GM19468 (cell line): ENCODE measurements around the gene CD244.

Experiments
- ATAC-seq: cut with Tn5 transposase; IDR thresholded peaks from one replicate; pipeline ENCODE4 v1.9.1; 2021; ENCODE audit warnings: mild to moderate bottlenecking, moderate library complexity, moderate number of reproducible peaks; ENCODE audit not compliant: unreplicated experiment; ENCODE audit errors: extremely low read depth

CD244 gene

GRCh38 chr1:160853014-160853413, 9.7 kb downstream of the CD244 start:
- no peak for ATAC-seq

GRCh38 chr1:160850993-160851392, 11.7 kb downstream of the CD244 start:
- no peak for ATAC-seq

DNA sequence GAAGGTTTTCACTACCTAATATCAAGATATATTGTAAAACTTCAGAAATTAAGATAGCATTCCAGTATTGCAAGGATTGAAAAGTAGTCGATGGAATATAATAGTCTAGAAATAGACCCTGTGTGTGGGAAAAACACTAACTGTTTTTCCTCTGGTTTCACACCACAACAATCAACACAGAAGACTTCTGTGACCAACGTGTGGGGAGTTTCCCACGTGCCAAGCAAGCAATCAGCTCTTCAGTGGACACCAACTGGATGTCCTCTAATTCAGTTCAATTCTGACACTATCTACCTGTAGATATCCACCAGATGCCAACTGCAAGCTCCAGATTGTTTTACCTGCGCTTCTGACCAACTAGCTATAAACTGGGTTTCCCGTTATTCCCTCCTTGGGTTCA, 12.1 kb downstream of the CD244 start:
- no peak for ATAC-seq

DNA sequence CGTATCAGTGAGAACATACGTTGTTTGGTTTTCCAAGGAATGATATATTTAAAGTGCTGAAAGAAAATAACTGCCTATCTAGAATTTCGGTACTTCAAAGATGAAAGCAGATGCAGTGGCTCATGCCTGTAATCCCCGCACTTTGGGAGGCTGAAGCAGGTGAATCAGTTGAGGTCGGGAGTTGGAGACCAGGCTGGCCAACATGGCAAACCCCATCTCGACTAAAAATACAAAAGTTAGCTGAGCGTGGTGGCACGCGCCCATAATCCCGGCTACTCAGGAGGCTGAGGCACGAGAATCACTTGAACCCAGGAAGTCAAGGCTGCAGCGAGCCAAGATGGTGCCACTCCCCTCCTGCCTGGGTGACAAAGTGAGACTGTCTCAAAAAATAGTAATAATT, 16.4 kb downstream of the CD244 start:
- no peak for ATAC-seq

DNA sequence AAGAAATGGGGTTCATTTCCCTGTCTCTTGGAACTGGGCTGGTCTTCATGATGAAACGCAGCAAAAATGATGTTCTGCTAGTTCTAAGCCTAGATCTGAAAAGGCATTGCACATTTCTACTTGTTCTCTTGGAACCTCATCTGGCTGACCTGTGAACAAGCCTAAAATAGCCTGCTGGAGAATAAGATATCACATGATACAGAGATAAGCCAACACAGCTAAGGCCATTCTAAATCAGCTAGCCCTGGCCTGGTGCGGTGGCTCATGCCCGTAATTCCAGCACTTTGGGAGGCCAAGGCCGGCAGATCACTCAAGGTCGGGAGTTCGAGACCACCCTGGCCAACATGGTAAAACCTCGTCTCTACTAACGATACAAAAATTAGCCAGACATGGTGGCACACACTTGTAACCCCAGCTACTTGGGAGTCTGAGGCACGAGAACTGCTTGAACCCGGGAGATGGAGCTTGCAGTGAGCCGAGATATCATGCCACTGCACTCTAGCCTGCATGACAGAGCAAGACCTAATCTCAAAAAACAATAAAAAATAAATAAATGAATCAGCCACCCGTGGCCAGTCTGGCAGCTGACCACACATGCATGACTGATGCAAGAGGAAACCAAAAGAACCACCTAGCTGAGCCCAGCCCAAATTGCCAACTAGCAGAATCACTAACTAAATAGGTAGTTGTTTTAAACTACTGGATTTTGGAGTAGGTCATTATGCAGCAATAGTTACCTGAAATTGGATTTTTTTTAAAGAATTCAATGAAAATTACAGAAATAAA, 18.0 kb downstream of the CD244 start:
- no peak for ATAC-seq

GRCh38 chr1:160841079-160841478, 21.6 kb downstream of the CD244 start:
- ATAC-seq, result no peak

DNA sequence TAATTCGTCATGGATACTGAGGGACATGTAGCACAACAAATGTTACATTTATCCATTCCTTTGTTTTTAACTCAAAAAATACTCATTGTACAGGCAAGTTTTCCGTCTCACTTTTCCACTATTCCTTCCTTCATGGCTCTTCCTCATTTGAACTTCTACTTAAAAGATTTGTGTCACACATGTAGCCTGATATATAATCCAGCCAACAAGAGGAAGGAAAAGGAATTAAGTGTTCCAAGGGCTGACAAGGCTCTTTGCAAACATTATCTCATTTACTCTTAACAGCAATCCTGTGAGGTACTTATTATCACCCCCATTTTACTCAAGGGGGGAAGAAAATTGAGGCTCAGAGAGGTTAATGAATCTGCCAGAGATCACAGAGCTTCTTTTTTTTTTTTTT, 22.9 kb downstream of the CD244 start:
- no peak for ATAC-seq

GRCh38 chr1:160838888-160839287, 23.8 kb downstream of the CD244 start:
- no peak for ATAC-seq

- ATAC-seq, result peak; percentile 50
Observed at GRCh38 chr1:160837558-160838205, 25.0 kb downstream of the CD244 start.

DNA sequence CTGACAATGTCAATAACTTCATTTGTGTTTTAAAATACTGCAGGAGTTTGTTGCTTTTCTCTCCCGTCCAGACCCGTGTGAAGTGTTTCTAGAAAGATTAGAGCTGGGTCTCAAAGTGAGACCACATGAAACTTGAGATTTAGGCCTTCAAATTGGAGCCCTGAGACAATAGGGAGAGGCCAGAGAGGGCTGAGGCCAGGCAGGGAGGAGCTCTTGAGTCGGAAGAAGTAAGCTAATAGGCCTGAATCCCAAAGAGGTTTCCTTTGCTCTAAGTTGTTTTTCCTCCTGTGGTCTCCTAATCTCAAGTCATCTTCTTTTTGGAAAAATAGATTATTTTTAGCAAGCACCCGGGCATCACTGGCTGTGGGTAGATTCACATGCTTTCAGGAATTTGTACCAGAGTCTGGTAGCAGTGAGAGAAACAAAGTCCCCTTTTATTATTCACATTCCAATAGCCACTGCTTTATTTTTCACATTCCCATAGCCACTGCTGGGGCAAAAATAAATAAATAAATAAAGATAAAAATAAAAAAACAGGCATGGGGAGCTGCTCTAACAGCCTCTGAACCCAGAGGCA, 25.6 kb downstream of the CD244 start:
- ATAC-seq, result no peak

DNA sequence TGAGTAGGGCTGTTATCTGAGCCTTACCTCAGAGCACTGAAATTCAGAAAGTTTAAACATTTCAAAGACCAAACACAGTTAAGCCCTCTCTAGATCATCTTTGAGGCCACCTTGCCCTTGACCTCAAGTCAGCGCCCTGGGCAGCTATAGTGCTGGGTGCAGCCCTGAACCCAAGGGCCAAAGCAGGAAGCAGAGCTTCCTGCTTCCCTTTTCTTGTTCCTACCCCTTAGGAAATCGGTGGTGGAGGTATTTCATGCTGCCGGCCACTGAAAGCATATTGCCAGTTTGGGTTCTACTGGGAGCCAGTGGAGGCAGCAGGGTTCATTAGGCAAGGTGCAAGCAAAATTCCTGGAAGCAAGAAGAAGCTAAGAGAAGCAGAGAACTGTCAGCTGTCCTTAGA, 26.1 kb downstream of the CD244 start:
- no peak for ATAC-seq

DNA sequence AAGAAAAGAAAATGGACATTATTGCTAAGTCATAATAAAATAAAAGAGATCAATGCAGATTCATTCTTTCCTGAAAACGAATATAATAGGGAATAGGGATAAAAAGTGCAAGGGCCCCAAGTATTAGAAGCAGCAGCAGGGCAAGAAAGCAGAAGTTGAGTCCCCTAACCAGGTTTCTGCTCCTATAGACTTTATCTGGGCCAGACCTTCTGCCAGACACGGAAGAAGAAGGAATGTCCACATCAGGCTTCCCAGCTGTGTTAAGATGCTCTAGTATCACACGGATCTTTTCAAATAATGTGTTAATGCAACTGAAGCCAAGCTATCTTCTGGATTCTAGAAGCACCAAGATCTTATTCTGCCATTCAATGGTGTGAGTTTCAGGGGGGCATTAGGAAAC, 26.9 kb downstream of the CD244 start:
- ATAC-seq, result no peak

DNA sequence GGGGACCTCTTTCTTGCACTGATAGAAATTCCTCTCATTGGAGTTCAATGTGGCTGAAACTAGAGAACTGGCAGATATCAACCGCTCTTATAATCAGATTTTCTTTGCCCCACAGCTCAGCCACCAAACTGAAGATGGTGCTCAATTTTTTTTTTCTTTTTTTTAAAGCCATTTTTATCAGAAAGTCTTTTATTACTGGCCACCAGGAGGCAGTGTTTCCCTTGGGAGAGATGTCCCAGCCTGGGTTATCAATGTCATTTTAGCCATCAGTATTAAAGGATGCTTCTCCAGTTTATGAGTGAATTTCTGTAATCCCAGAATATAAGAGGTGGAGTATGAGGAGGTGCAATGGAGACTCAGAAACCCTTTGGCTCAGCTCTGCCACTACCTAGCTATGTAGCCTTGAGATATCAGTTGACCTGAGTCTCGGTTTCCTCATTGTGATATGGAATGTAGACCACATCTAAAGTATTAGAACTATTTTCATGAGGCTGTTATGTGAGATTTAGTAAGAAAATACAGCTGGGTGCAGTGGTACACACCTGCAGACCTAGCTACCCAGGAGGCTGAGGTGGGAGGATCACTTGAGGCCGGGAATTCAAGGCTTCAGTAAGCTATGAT, 27.6 kb downstream of the CD244 start:
- ATAC-seq, result no peak

DNA sequence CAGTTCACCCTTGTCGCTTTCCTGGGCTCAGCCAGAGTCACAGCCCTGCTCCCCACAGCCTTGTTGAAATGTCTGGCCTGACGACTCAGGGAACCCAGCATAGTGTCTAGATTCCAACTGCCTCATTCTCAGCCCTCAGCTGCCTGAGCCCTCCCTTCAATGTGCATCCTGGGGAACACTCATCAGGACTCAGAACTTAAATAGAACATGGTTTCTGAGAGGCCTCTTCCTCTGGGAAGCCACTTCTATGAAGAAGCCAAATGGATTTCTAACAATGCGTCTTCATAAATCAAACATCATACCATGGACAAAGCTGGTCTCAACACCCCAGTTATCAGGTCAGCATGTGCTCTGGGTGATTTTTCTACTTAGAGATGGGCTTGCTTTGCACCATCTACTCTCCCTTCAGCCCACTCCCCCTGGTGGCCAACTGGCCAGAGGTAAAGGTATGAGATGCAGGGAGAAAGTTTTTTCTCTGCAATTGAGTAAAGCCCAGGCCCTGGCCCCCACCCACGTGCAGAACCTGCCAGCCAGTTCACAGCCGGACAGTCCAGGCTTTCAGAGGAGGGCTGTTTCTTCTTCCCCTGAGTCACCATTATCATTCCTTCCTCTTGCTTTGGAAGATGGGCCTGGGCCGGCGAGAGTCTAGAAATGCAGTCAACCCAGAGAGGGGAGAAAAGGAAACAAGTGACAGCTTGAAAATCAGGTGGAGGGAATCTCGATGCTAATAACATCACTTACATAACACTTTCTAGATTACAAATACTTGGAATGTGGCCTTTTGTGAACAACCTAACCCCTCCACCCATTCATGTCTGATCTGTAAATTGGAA, 32.1 kb downstream of the CD244 start:
- no peak for ATAC-seq

DNA sequence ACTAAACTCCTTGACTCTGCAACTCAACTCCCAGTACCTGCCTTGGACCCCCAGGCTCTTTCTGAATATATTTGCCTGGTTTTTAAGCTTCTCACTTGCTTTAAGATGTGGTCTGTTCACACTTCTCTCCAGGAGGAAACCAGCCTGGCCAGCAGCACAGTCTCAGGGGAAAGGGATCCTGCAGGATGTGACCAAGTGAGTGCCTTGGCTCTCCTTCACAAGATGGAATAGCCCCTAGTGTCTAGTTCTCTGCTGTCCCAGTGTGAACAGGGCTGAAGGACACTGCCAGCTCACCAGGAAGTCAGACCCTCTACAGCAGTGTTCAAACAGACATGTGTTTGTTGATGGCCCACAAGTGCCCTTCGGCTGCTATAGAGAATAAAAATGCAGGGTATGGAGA, 32.9 kb downstream of the CD244 start:
- ATAC-seq, result no peak

DNA sequence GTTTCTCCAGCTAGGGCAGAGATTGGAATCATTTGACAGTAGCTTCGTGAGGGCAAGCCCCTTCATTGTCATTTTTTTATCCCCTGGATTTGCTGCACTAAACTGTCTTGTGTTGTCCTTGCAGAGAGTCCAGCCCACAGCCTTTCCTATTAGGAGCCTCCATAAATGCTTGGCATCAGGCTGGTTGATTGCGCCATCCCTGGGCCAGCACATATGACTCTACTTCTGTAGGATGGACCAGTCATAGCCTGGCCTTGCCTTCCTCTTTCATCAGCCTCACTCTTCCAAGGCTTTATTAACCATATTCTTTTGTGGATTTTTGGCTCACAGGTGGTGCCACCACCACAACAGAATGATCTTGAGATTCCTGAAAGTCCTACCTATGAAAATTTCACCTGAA, 35.3 kb downstream of the CD244 start:
- no peak for ATAC-seq

DNA sequence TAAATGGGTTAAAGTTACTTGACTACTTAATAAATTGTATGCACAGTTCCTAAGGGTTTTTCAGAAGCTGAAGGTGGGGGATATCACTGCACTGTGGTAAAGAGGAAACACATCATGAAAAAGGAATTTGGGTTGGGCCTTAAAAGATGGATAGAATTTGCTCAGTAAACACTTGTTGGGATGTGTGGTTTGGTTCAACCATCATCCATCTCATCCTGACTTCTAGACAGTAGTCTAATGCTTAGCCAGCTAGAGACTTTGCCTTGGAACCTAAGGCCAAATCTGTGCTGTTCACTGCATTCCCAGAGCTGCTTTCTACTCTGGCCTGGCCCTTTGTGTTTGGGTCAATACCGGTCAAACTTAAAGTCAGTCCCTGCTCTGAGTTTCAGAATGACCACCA, 36.1 kb downstream of the CD244 start:
- ATAC-seq, result no peak

GRCh38 chr1:160823296-160823695, 39.4 kb downstream of the CD244 start:
- no peak for ATAC-seq

- ATAC-seq, result no peak
Observed at GRCh38 chr1:160821627-160822026, 41.1 kb downstream of the CD244 start.

DNA sequence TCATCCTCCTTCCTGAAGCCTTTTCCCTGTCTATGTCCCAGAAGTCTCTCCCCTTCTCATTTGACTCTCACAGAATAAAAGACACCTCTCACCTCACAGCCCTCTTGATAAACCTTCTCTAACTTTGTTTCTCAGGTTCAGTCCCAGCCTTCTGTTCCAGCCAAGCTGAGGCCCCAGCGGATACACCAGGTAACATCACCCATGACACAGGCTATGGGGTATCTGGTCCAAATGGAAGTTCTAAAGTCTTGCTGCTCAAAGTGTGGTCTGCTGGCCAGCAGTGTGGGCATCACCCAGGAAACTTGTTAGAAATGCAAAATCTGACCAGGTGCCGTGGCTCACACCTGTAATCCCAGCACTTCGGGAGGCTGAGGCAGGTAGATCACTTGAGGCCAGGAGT, 43.5 kb downstream of the CD244 start:
- no peak for ATAC-seq
